CD4-positive, alpha-beta T cell treated with Interleukin-1 beta for 1 hour (primary cell): ENCODE measurements around the gene NCK2.
A peak's percentile ranks its signal among the peaks of the same experiment; 100 is the strongest.

ENCODE experiments used
- DNase-seq, 2 donors: peaks; one replicate each; pipeline ENCODE4 v3.0.0-alpha.2; 2020 to 2022

Gene NCK2

DNA sequence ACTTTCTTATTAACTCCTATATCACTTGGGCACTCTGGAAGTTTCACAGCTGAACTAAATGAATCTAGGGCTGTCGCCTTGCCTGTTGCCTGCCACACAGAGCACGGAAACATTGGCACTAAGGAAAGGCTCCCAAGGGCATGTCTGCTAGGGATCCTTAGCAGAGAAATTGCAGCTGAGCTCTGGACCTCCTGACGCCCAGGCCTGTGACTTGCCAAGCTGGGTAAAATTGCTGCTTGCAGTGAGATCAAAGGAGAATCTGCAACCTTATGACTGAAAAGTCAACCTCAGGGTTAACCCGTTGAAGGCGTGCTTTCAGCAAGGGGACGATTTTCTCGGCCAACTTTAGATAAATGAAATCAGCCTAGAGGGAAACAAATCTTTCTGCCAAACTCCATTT is 189.8 kb downstream of the NCK2 start:
- peak; percentile 13 to 44 for DNase-seq

DNA sequence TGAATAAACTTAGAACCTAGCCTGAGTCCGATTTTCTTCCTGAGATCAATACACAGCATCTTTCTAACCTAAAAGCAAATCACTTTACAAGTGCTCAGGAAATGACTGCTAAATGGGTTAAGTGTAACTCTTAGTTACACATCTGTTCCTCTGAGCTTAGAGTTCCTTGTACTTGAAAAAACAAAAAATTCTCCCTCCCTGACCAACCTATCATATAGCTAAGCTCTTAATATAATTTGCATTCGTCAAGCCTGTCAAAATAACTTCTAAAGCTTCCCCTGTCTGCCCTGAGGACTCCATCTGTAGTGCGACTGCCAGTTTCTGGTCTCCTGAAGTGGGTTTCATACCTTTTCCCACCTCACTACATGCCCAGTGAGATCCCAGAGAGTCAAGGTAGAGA is 190.4 kb downstream of the NCK2 start:
- peak in 1 of 2 donors; percentile 25 for DNase-seq

GRCh38 chr2:105936954-105937353 is 192.2 kb downstream of the NCK2 start:
- DNase-seq, result no peak

DNA sequence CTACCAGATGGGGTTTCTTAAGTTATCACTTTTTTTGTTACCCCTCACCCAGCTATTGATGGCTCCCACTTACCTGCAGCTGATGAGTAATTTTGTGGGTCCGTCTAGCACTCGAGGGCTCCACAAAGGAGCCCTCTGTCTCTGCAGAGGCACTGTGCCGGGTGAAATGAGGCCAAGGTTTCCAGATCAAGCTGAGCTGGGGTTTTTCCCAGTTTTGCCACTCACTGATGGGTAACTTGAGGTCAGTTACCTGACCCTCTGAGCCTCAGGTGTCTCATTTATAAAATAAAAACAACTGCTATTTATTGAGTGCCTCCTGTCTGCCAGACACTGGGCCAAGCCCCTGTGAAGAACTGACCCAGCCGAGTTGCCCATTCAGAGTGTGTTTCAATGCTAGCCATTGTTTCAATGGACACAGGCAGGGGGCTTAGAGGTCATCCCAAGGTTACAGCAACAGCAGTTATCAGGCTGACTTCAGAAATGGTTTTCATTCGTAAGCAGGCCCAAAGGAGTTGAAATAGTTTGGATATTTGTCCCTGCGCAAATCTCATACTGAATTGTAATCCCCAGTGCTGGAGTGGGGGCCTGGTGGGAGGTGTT is 192.9 kb downstream of the NCK2 start:
- DNase-seq, result no peak
